GM19351 (cell line): ENCODE results near the gene SLC26A11.

Experiments
- ATAC-seq: cut with Tn5 transposase; IDR thresholded peaks from one replicate; pipeline ENCODE4 v1.9.1; 2021; ENCODE audit warnings: mild to moderate bottlenecking, moderate library complexity; ENCODE audit not compliant: unreplicated experiment

Gene SLC26A11

GRCh38 chr17:80220054-80220735 is at the start of gene SLC26A11, which contains the start of gene SGSH:
SLC26A11 (plus strand) TSS chr17:80220427; CDS start chr17:80221561, 1,134 bp downstream.
SGSH (minus strand) TSS chr17:80220333; CDS start chr17:80220313, 20 bp downstream.
- ATAC-seq: peak; percentile 20

GRCh38 chr17:80171681-80172080 is 48.5 kb upstream of the SLC26A11 start:
- ATAC-seq: no peak

- no peak for ATAC-seq
These were observed 47.1 kb upstream of the SLC26A11 start for GRCh38 chr17:80173126-80173525.

GRCh38 chr17:80173916-80174315 is 46.3 kb upstream of the SLC26A11 start:
- ATAC-seq: no peak

- ATAC-seq: no peak
These were observed 43.5 kb upstream of the SLC26A11 start for GRCh38 chr17:80176757-80177156.

- no peak for ATAC-seq
These were observed 42.1 kb upstream of the SLC26A11 start for GRCh38 chr17:80177986-80178595.

GRCh38 chr17:80180192-80180591 is 40.0 kb upstream of the SLC26A11 start:
- ATAC-seq: no peak

- ATAC-seq: no peak
These were observed 38.8 kb upstream of the SLC26A11 start for GRCh38 chr17:80181431-80181830.

- ATAC-seq: no peak
These were observed 37.9 kb upstream of the SLC26A11 start for GRCh38 chr17:80182118-80182844.

- ATAC-seq: no peak
These were observed 37.4 kb upstream of the SLC26A11 start for GRCh38 chr17:80182845-80183223.

- no peak for ATAC-seq
These were observed 36.4 kb upstream of the SLC26A11 start for GRCh38 chr17:80183581-80184422.

GRCh38 chr17:80184423-80184714 is 35.9 kb upstream of the SLC26A11 start:
- no peak for ATAC-seq

GRCh38 chr17:80185968-80186367 is 34.3 kb upstream of the SLC26A11 start:
- no peak for ATAC-seq

GRCh38 chr17:80187090-80187489 is 33.1 kb upstream of the SLC26A11 start:
- no peak for ATAC-seq

GRCh38 chr17:80187515-80187941 is 32.7 kb upstream of the SLC26A11 start:
- ATAC-seq: no peak

GRCh38 chr17:80189611-80190010 is 30.6 kb upstream of the SLC26A11 start:
- ATAC-seq: no peak

GRCh38 chr17:80190716-80191115 is 29.5 kb upstream of the SLC26A11 start:
- no peak for ATAC-seq

GRCh38 chr17:80191192-80191591 is 29.0 kb upstream of the SLC26A11 start:
- no peak for ATAC-seq

GRCh38 chr17:80191865-80192661 is 28.2 kb upstream of the SLC26A11 start:
- ATAC-seq: no peak

GRCh38 chr17:80195141-80195540 is 25.1 kb upstream of the SLC26A11 start:
- no peak for ATAC-seq
